OCI-LY7 (cell line): ENCODE data around the gene F3. TPM values are rescaled to one million over a fixed set of nuclear protein-coding genes. Genes with fewer than 3 reads are reported as not detected.

ENCODE experiments used
- BruUV-seq: library from RNA; stranded (reverse); fragments of 400-500 nt; replicated peaks from 2 replicates; lab custom pipeline; 2021; lab: Mats Ljungman, UMichigan
- CTCF ChIA-PET: fragments of 300-600 bp; sonication (Branson Sonifier 250); formaldehyde crosslinking; loops from one replicate; lab custom pipeline; 2022; ENCODE audit warnings: antibody characterized with exemption; ENCODE audit not compliant: unreplicated experiment; lab: Charles Lee
- POLR2A ChIA-PET: fragments of 300-600 bp; sonication (Branson Sonifier 250); formaldehyde crosslinking; loops from one replicate; lab custom pipeline; 2022; ENCODE audit warnings: antibody characterized with exemption; lab: Charles Lee
- DNase-seq: peaks from one replicate; pipeline ENCODE4 v3.0.0-alpha.2; 2015; ENCODE audit warnings: low spot score
- H2AFZ ChIP-seq: fragments of 200-600 bp; sonication (generic), shearing (Covaris generic); 2 replicates; pipeline ENCODE4 v1.6.1; 2014; ENCODE audit warnings: mild to moderate bottlenecking, antibody characterized with exemption, low read length, moderate library complexity
- H3K27ac ChIP-seq: fragments of 200-600 bp; sonication (generic); 2 replicates; pipeline ENCODE4 v1.5.1; 2014; ENCODE audit warnings: mixed run types, low read depth, mild to moderate bottlenecking, moderate library complexity, low read length, inconsistent platforms; ENCODE audit not compliant: poor library complexity, severe bottlenecking
- H3K36me3 ChIP-seq: fragments of 200-600 bp; sonication (generic); 2 replicates; pipeline ENCODE4 v1.6.1; 2014; ENCODE audit warnings: mild to moderate bottlenecking, antibody characterized with exemption, low read length, moderate library complexity, mixed read lengths; ENCODE audit not compliant: insufficient read depth
- H3K4me1 ChIP-seq: fragments of 200-600 bp; sonication (generic); 2 replicates; pipeline ENCODE4 v1.5.1; 2014; ENCODE audit warnings: mild to moderate bottlenecking, low read length; ENCODE audit not compliant: insufficient read depth, poor library complexity, severe bottlenecking
- H3K4me2 ChIP-seq: fragments of 200-600 bp; sonication (generic); 2 replicates; pipeline ENCODE4 v1.6.1; 2014; ENCODE audit warnings: mild to moderate bottlenecking, low read length
- H3K4me3 ChIP-seq: fragments of 200-600 bp; sonication (generic); 2 replicates; pipeline ENCODE4 v1.5.1; 2014; ENCODE audit warnings: mild to moderate bottlenecking, low read depth, low read length; ENCODE audit not compliant: poor library complexity, severe bottlenecking
- H3K79me2 ChIP-seq: fragments of 200-600 bp; sonication (generic); 2 replicates; pipeline ENCODE4 v1.6.1; 2016; ENCODE audit warnings: low read depth, mild to moderate bottlenecking, low read length, moderate library complexity, mixed read lengths; ENCODE audit not compliant: insufficient read depth
- H3K9me2 ChIP-seq: fragments of 200-600 bp; sonication (generic); 2 replicates; pipeline ENCODE4 v1.6.1; 2016; ENCODE audit warnings: mild to moderate bottlenecking, low read length, mixed read lengths; ENCODE audit not compliant: insufficient read depth
- H3K9me3 ChIP-seq: fragments of 200-600 bp; sonication (generic); 2 replicates; pipeline ENCODE4 v1.6.1; 2014; ENCODE audit warnings: mild to moderate bottlenecking, mixed run types, low read length, mixed read lengths
- H4K20me1 ChIP-seq: fragments of 200-600 bp; sonication (generic); 2 replicates; pipeline ENCODE4 v1.6.1; 2014; ENCODE audit warnings: mild to moderate bottlenecking, antibody characterized with exemption, low read length, moderate library complexity, mixed read lengths; ENCODE audit not compliant: insufficient read depth
- EZH2phosphoT487 ChIP-seq: fragments of 200-600 bp; sonication (generic); IDR thresholded peaks from 2 replicates; pipeline ENCODE4 v1.6.1; 2018; ENCODE audit warnings: low read depth, borderline replicate concordance, mild to moderate bottlenecking, mixed run types, antibody characterized with exemption, low read length, moderate library complexity, mixed read lengths
- intact Hi-C: fragments of 100-400 bp; cut with micrococcal nuclease; formaldehyde crosslinking; loops from one replicate; pipeline ENCODE4 v1.10.0; 2022; ENCODE audit not compliant: unreplicated experiment
- total RNA-seq, 2 experiments: library from RNA; depleted of rRNA in 1 of 2; stranded (reverse); fragments of >200 nt in 1 of 2; shearing (Covaris generic) in 1 of 2; gene quantifications; 2 replicates each; pipeline ENCODE4 v1.2.3, GENCODE V29; 2014 to 2022
- TF ChIP-seq, protein P1 (sequence below): fragments of 200-600 bp; sonication (generic); conservative IDR thresholded peaks from 2 replicates; pipeline ENCODE4 v1.5.1; 2014; ENCODE audit warnings: mild to moderate bottlenecking, antibody characterized with exemption, low read length, moderate library complexity, mixed read lengths

Gene F3
- total RNA-seq, 2 experiments from 2014 or later = not detected

DNA sequence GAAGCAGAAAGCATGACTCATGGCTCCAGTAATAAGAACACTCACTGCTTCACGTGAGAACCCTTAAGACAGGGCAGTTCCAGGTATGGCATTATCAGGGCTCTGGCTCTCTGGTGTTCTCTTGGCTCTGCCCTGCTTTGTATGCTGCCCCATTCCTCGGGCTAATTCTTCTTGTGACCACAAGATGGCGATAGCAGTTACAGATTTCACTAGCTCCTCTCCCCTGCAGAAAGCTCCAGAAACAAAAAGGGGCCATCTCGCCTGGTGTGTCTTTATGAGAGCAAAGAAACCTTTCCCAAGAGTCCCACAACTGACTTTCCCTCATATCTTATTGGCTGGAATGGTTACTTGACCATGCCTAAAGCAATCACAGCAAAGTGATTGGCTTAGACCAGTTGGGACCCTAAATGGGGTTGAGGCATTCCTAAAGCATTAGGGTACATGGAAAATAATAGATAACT, 60.1 kb downstream of the F3 start:
- no peaks in the 10 kb centered on the region for H3K4me1 ChIP-seq
- no peak overlapping the region for H3K4me2 ChIP-seq
- ChIA-PET POLR2A (interaction anchor here (2.2 kb wide), 1 partner anchor 11 kb away, joined by 6 read pairs; no protein-coding TSS in a partner anchor), CTCF (interaction anchor here (1.5 kb wide), 2 partner anchors 18 to 26 kb away, joined by 3 read pairs; no protein-coding TSS in a partner anchor)
- H2AFZ ChIP-seq = no peak overlapping the region
- H3K9me3 ChIP-seq = no peaks in the 10 kb centered on the region
- no TSS peak for BruUV-seq
- peaks cover 16% of the 10 kb centered on the region for H3K36me3 ChIP-seq
- no peak overlapping the region for H3K27ac ChIP-seq
- H3K79me2 ChIP-seq = no peaks in the 10 kb centered on the region
- intact Hi-C loops = loop anchor here (1.0 kb wide), 1 partner anchor 324 kb away; no protein-coding TSS in a partner anchor
- peak; percentile 67 for DNase-seq
- no peak overlapping the region for H3K4me3 ChIP-seq
- no peaks in the 10 kb centered on the region for H4K20me1 ChIP-seq
- no peaks in the 10 kb centered on the region for H3K9me2 ChIP-seq
- TF ChIP-seq, protein P1, sequence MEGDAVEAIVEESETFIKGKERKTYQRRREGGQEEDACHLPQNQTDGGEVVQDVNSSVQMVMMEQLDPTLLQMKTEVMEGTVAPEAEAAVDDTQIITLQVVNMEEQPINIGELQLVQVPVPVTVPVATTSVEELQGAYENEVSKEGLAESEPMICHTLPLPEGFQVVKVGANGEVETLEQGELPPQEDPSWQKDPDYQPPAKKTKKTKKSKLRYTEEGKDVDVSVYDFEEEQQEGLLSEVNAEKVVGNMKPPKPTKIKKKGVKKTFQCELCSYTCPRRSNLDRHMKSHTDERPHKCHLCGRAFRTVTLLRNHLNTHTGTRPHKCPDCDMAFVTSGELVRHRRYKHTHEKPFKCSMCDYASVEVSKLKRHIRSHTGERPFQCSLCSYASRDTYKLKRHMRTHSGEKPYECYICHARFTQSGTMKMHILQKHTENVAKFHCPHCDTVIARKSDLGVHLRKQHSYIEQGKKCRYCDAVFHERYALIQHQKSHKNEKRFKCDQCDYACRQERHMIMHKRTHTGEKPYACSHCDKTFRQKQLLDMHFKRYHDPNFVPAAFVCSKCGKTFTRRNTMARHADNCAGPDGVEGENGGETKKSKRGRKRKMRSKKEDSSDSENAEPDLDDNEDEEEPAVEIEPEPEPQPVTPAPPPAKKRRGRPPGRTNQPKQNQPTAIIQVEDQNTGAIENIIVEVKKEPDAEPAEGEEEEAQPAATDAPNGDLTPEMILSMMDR = peak; percentile 86
- no peak for TF ChIP-seq EZH2phosphoT487

DNA sequence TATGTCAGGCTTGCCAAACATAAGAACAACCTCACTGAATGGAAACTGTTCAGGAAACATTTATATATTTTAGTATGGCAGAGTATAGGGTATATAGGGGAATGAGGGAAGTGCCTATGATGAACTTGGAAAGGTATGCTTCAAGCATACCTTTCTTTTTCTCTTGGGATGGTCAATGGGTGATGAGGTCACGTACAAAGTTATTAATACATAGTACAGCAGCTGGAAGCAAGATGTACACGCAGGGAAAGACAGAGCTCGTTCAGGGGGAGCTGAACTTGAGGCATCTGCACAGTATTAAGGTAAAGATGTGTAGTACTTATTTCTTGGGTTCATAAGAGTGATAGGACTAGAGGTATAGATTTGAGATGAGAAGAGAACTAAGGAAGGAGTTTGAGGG, 61.9 kb downstream of the F3 start:
- no peak overlapping the region for H3K27ac ChIP-seq
- intact Hi-C loops = no loop called here
- H3K4me3 ChIP-seq = no peak overlapping the region
- no peak overlapping the region for H2AFZ ChIP-seq
- POLR2A ChIA-PET = no interaction called here
- TF ChIP-seq EZH2phosphoT487 = no peak
- no peak for DNase-seq
- no peaks in the 10 kb centered on the region for H4K20me1 ChIP-seq
- no peak overlapping the region for H3K4me2 ChIP-seq
- BruUV-seq = no TSS peak
- no peaks in the 10 kb centered on the region for H3K9me2 ChIP-seq
- H3K9me3 ChIP-seq = no peaks in the 10 kb centered on the region
- no peaks in the 10 kb centered on the region for H3K4me1 ChIP-seq
- H3K36me3 ChIP-seq = peaks cover 19% of the 10 kb centered on the region
- CTCF ChIA-PET = no interaction called here
- no peaks in the 10 kb centered on the region for H3K79me2 ChIP-seq

Other genes starting within 250 kb of the F3 start
- gene ABCD3, start 123.4 kb downstream of the F3 start, total RNA-seq (2014; rRNA removed; shearing (Covaris generic)) = 18.3 and 21.1 TPM in 2 replicates
- gene ABCD3, start 123.4 kb downstream of the F3 start, total RNA-seq (2022) = 33.8 and 36.5 TPM in 2 replicates